Calu3 (cell line): Measurements from ENCODE around the gene FILIP1L. TPM values are rescaled to one million over a fixed set of nuclear protein-coding genes. Genes with fewer than 3 reads are reported as not detected.

Experiments
- BruUV-seq: library from RNA; stranded (reverse); fragments of 400-500 nt; replicated peaks from 2 replicates; lab custom pipeline; 2021; lab: Mats Ljungman, UMichigan
- CTCF ChIA-PET: fragments of 300-600 bp; sonication (Branson Sonifier 250); formaldehyde crosslinking; loops from one replicate; lab custom pipeline; 2022; ENCODE audit warnings: antibody characterized with exemption; lab: Charles Lee
- DNase-seq: peaks from one replicate; pipeline ENCODE4 v3.0.0; 2022
- H3K27ac Mint-ChIP-seq: one replicate; pipeline ENCODE4 v1.8.0; 2022; ENCODE audit warnings: mixed read lengths; ENCODE audit not compliant: unreplicated experiment
- H3K27me3 Mint-ChIP-seq: one replicate; pipeline ENCODE4 v1.8.0; 2022; ENCODE audit warnings: mixed read lengths; ENCODE audit not compliant: unreplicated experiment
- H3K36me3 Mint-ChIP-seq: one replicate; pipeline ENCODE4 v1.8.0; 2022; ENCODE audit warnings: mild to moderate bottlenecking, moderate library complexity, mixed read lengths; ENCODE audit not compliant: insufficient read depth, unreplicated experiment
- H3K4me1 Mint-ChIP-seq: one replicate; pipeline ENCODE4 v1.8.0; 2022; ENCODE audit warnings: mild to moderate bottlenecking, low read depth, mixed read lengths; ENCODE audit not compliant: unreplicated experiment
- H3K4me3 Mint-ChIP-seq: one replicate; pipeline ENCODE4 v1.8.0; 2022; ENCODE audit warnings: mild to moderate bottlenecking, low read depth, moderate library complexity, mixed read lengths; ENCODE audit not compliant: unreplicated experiment
- H3K9me3 Mint-ChIP-seq: one replicate; pipeline ENCODE4 v1.8.0; 2022; ENCODE audit warnings: low read depth, mixed read lengths; ENCODE audit not compliant: unreplicated experiment
- CTCF ChIP-seq: fragments of 200-600 bp; IDR thresholded peaks from one replicate; pipeline ENCODE4 v1.8.0; 2022; ENCODE audit warnings: antibody characterized with exemption; ENCODE audit not compliant: unreplicated experiment
- intact Hi-C: fragments of 100-400 bp; cut with micrococcal nuclease; formaldehyde crosslinking; loops from one replicate; pipeline ENCODE4 v1.10.0; 2022; ENCODE audit not compliant: unreplicated experiment
- total RNA-seq: library from RNA; stranded (reverse); gene quantifications from 2 replicates; pipeline ENCODE4 v1.2.3, GENCODE V29; 2022

The FILIP1L gene
- total RNA-seq, 1 experiment from 2014 or later = 5.2 TPM

GRCh38 chr3:100104442-100104798 lies 9.9 kb downstream of the FILIP1L start:
- CTCF ChIA-PET = interaction anchor here (0.9 to 1.3 kb wide), 2 partner anchors 9 to 11 kb away, joined by 3 read pairs; no protein-coding TSS in a partner anchor
- no peak for DNase-seq
- intact Hi-C loops = no loop called here
- no peak for TF ChIP-seq CTCF
- peaks cover 58% of the 10 kb centered on the region for H3K4me1 Mint-ChIP-seq
- no peaks in the 10 kb centered on the region for H3K27me3 Mint-ChIP-seq
- no peaks in the 10 kb centered on the region for H3K36me3 Mint-ChIP-seq
- no TSS peak for BruUV-seq
- H3K9me3 Mint-ChIP-seq = no peaks in the 10 kb centered on the region
- H3K27ac Mint-ChIP-seq = no peak overlapping the region
- H3K4me3 Mint-ChIP-seq = no peak overlapping the region

- no peak overlapping the region for H3K27ac Mint-ChIP-seq
- intact Hi-C loops = no loop called here
These were observed 10.5 kb downstream of the FILIP1L start for GRCh38 chr3:100103558-100104441.

GRCh38 chr3:100102757-100103156 lies 11.5 kb downstream of the FILIP1L start:
- BruUV-seq = no TSS peak
- no peak overlapping the region for H3K4me3 Mint-ChIP-seq
- no peaks in the 10 kb centered on the region for H3K27me3 Mint-ChIP-seq
- TF ChIP-seq CTCF = no peak
- no peaks in the 10 kb centered on the region for H3K9me3 Mint-ChIP-seq
- no peak for DNase-seq
- H3K36me3 Mint-ChIP-seq = no peaks in the 10 kb centered on the region
- H3K4me1 Mint-ChIP-seq = peaks cover 70% of the 10 kb centered on the region
- no peak overlapping the region for H3K27ac Mint-ChIP-seq
- CTCF ChIA-PET = interaction anchor here (1.4 kb wide), 1 partner anchor 158 kb away, joined by 3 read pairs; the partner anchor contains the start of gene TBC1D23
- intact Hi-C loops = no loop called here

More at GRCh38 chr3:100103558-100104441, 10.5 kb downstream of the FILIP1L start:
- Mint-ChIP-seq H3K4me1 (peaks cover 61% of the 10 kb centered on the region), H3K36me3 (no peaks in the 10 kb centered on the region), H3K4me3 (no peak overlapping the region), H3K27me3 (no peaks in the 10 kb centered on the region), H3K9me3 (no peaks in the 10 kb centered on the region)
- no peak for TF ChIP-seq CTCF
- BruUV-seq = no TSS peak
- CTCF ChIA-PET = interaction anchor here (0.9 to 1.4 kb wide), 3 partner anchors 10 to 156 kb away, joined by 3 read pairs; partner anchors contain the start of gene TBC1D23
- DNase-seq = no peak

- CTCF ChIA-PET = no interaction called here
- H3K9me3 Mint-ChIP-seq = no peaks in the 10 kb centered on the region
- BruUV-seq = no TSS peak
- H3K4me1 Mint-ChIP-seq = peaks cover 55% of the 10 kb centered on the region
- H3K27me3 Mint-ChIP-seq = no peaks in the 10 kb centered on the region
- intact Hi-C loops = no loop called here
- no peak for DNase-seq
- H3K36me3 Mint-ChIP-seq = no peaks in the 10 kb centered on the region
- H3K4me3 Mint-ChIP-seq = no peak overlapping the region
- no peak for TF ChIP-seq CTCF
- no peak overlapping the region for H3K27ac Mint-ChIP-seq
These were observed 13.9 kb downstream of the FILIP1L start for GRCh38 chr3:100100425-100100824.
